ENCODE data around the gene VWA5B2.

DNA sequence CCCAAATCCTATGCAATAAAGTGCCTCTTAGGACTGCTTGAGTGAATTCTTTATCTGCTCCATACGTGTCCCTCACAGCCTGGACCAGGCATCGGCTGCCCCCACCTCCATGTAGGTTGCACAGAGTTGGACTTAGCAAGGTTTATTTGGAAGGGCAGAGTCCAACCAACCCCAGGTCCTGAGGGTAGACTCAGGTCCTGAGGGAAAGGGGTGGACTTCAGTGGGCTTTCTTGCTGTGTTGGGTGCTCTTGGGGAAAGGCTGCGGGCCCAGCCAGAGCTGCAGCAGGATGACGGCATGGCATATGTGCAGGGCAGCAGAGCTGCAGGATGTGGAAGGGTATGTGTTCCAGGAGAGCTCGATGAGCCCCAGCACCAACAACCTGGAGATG lies 12.9 kb downstream of the VWA5B2 start:
- TF ChIP-seq TAF1 (IDR thresholded peaks at IDR 0.05; ENCODE audit: borderline replicate concordance, low read depth, low read length) (no peak), POLR2AphosphoS5 (IDR thresholded peaks at IDR 0.05; ENCODE audit: low read depth, low read length) (no peak)

Data from GM12892 (cell line).